Gastrocnemius medialis (tissue), 4 donors: ENCODE measurements around the gene PHC3.

Experiments used
- POLR2A ChIP-seq, 2 donors: fragments of 450-650 bp; IDR thresholded peaks; one replicate each; pipeline ENCODE4 v1.6.1; 2017; ENCODE audit warnings: antibody characterized with exemption in 2 of 2, mild to moderate bottlenecking in 2 of 2, moderate library complexity in 2 of 2
- TF ChIP-seq, protein P1 (sequence below), 5 experiments: fragments of 450-650 bp in 3 of 5; fragments of 200-600 bp in 2 of 5; sonication (generic) in 2 of 5; IDR thresholded peaks in 4 of 5; conservative IDR thresholded peaks in 1 of 5; 1 replicate in 4 of 5; 2 replicates in 1 of 5; pipeline ENCODE4 v1.5.1; 2016 to 2019; ENCODE audit warnings: antibody characterized with exemption in 5 of 5, mild to moderate bottlenecking in 3 of 5, moderate library complexity in 3 of 5

DNA sequence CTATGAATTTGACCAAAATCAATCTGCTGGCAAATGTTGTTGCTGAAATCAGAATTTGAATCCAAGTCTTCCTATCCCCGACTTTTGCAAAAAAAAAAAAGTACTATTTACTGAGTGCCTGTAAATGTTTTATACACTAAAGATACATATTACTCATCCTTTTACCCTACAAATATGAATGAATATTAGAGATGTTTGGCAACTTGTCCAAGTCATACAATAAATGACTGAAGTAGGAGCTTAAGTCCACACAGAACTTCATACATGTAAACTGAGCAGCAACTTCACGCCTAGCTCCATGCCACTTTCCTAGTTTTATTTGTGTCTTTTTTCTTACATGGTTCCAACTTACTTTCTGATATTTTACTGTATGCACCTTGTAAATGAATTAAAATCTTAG lies 39.2 kb downstream of the PHC3 start:
- TF ChIP-seq, protein P1, sequence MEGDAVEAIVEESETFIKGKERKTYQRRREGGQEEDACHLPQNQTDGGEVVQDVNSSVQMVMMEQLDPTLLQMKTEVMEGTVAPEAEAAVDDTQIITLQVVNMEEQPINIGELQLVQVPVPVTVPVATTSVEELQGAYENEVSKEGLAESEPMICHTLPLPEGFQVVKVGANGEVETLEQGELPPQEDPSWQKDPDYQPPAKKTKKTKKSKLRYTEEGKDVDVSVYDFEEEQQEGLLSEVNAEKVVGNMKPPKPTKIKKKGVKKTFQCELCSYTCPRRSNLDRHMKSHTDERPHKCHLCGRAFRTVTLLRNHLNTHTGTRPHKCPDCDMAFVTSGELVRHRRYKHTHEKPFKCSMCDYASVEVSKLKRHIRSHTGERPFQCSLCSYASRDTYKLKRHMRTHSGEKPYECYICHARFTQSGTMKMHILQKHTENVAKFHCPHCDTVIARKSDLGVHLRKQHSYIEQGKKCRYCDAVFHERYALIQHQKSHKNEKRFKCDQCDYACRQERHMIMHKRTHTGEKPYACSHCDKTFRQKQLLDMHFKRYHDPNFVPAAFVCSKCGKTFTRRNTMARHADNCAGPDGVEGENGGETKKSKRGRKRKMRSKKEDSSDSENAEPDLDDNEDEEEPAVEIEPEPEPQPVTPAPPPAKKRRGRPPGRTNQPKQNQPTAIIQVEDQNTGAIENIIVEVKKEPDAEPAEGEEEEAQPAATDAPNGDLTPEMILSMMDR (IDR thresholded peaks at IDR 0.05 in 4 of 5, conservative IDR thresholded peaks at IDR 0.05 in 1 of 5), result no peak
- no peak for TF ChIP-seq POLR2A (IDR thresholded peaks at IDR 0.05)
